ENCODE data around the gene IFITM10.

Gene IFITM10

GRCh38 chr11:1760351-1761109 lies 10.1 kb upstream of the IFITM10 start:
- Mint-ChIP-seq H3K27me3 (no peaks in the 10 kb centered on the region), H3K9me3 (no peaks in the 10 kb centered on the region), H3K4me1 (peaks cover 76% of the 10 kb centered on the region), H3K4me3 (no peak overlapping the region), H3K27ac (no peak overlapping the region)
- ATAC-seq (no peak), DNase-seq (no peak)

DNA sequence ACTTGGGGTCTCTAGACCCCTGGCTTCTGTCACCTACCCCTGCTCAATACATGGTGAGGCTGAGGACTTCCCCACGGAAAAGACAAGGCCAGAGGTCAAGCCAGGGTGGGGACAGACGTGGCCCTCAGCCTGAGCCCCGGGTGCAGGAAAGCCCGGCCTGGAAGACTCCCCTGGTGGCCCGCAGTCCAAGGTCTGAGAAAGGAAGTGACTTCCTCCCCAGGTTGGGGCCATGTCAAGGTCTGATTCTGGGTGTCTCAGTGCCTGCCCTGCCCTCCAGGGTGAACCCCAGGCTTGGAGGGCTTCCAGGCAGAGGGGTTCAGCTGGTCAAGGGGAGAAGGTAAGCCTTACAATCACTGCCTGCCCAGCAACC lies 9.4 kb upstream of the IFITM10 start:
- Mint-ChIP-seq H3K27me3 (no peaks in the 10 kb centered on the region), H3K4me3 (no peak overlapping the region), H3K27ac (no peak overlapping the region)

DNA sequence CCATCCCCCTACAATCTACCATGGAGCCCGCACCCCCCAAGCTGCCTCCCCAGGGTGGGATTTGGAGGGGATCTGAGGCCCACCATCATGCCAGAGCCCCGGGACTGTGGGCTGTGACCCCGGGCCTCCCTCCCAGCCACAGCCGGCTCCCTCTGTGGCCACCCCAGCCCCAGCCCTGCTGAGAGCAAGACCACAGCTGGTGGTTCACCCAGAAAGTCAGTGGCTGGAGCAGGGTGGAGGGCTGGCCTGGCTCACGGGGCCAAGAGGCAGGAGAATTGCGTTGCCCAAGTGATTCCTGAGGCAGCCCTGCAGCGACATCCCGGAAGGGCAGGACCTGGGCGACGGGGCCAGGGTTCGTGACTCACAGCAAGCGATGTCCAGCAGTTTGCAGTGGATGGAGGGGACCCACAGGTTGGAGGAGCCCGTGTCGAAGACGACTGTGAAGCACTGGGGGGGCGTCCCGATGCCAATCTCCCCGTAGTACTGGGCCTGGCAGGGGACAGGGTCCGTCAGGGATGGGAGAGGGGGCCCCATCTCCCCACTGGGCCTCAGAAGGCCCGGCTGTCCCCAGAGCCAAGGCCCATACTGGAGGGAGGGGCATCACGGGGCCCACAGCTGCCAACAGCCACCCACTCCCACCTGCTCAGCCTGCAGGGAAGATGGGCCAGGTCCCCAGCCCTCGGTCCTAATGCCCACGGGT lies 8.9 kb upstream of the IFITM10 start:
- DNase-seq (no peak), ATAC-seq (no peak)
- Mint-ChIP-seq H3K27ac (no peak overlapping the region), H3K4me3 (peak overlapping the region; percentile 71 to 90), H3K4me1 (peaks cover 84% of the 10 kb centered on the region), H3K27me3 (no peaks in the 10 kb centered on the region), H3K9me3 (no peaks in the 10 kb centered on the region)

More for the DNA sequence above, 9.4 kb upstream of the IFITM10 start:
- peaks cover 83% of the 10 kb centered on the region for H3K4me1 Mint-ChIP-seq
- ATAC-seq (no peak), DNase-seq (no peak)
- no peaks in the 10 kb centered on the region for H3K9me3 Mint-ChIP-seq

GRCh38 chr11:1758611-1759150 lies 8.3 kb upstream of the IFITM10 start:
- H3K9me3 Mint-ChIP-seq = no peaks in the 10 kb centered on the region
- H3K27ac Mint-ChIP-seq = peak overlapping the region; percentile 91 to 97
- no peak for DNase-seq
- peak; percentile 0 for ATAC-seq
- peaks cover 84% of the 10 kb centered on the region for H3K4me1 Mint-ChIP-seq
- H3K27me3 Mint-ChIP-seq = no peaks in the 10 kb centered on the region
- peak overlapping the region; percentile 71 to 90 for H3K4me3 Mint-ChIP-seq

GRCh38 chr11:1757861-1758610 lies 7.6 kb upstream of the IFITM10 start:
- Mint-ChIP-seq H3K4me3 (peak overlapping the region; percentile 71 to 90), H3K9me3 (no peaks in the 10 kb centered on the region), H3K27me3 (no peaks in the 10 kb centered on the region), H3K4me1 (peaks cover 90% of the 10 kb centered on the region), H3K27ac (peak overlapping the region; percentile 91 to 97)
- DNase-seq (peak; percentile 47 to 72), ATAC-seq (peak; percentile 84)

DNA sequence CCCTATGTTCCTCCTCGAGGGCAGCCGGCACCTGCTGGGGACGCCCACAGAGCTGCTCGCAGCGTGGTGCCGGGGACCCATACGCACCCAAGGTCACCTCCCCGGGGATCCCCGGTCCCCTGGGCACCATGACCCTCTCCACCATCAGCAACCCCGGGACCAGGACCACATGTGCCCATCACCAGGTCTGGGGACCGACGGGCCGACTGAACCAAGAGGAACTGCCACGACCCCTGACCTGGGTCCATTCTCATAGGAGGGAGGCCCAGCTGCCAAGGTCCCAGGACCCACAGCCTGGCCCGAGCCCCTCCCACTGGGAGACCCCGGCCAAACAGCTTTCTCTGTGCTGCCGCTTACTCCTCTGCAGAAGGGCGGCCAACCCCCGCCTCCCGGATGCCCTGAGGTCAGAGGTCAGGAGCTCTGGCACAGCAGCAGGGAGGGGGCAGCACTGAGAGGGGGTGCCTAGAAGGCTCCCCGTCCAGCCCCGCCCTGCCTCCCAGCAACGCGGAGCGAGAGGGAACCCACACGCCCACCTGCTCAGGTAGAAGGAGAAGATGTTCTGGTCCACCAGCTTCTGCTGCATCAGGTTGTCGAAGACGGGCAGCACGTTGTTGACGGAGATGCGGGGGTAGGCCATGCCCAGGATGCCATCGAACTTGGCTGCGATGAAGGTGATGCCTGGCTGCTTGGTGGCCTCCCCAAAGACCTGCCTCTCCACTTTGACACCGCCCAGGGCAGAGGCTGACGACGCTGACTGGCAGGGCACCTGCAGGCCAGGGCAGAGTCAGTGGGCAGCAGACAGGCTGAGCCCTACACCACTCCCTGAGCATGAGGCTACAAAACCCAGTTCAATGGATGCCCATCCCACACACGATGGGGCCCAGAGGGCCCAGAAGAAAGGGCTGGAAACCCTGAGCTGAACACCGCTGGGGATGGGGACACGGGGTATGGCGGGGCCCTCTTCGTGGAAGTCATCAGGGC lies 6.7 kb upstream of the IFITM10 start:
- no peaks in the 10 kb centered on the region for H3K9me3 Mint-ChIP-seq
- H3K4me1 Mint-ChIP-seq = peaks cover 88% of the 10 kb centered on the region

GRCh38 chr11:1755692-1756561 lies 5.5 kb upstream of the IFITM10 start:
- H3K27ac Mint-ChIP-seq = peak overlapping the region; percentile 9 to 21
- ATAC-seq (no peak), DNase-seq (no peak)
- peak overlapping the region; percentile 39 to 90 for H3K4me3 Mint-ChIP-seq
- peaks cover under 1% of the 10 kb centered on the region for H3K27me3 Mint-ChIP-seq
- H3K4me1 Mint-ChIP-seq = peaks cover 79% of the 10 kb centered on the region
- H3K9me3 Mint-ChIP-seq = no peaks in the 10 kb centered on the region

More for the DNA sequence above, 6.7 kb upstream of the IFITM10 start:
- Mint-ChIP-seq H3K4me3 (peak overlapping the region; percentile 71 to 90), H3K27ac (peak overlapping the region; percentile 76 to 91), H3K27me3 (no peaks in the 10 kb centered on the region)
- ATAC-seq (peak; percentile 14), DNase-seq (no peak)

GRCh38 chr11:1755344-1755691 lies 4.9 kb upstream of the IFITM10 start:
- no peaks in the 10 kb centered on the region for H3K9me3 Mint-ChIP-seq
- DNase-seq (no peak), ATAC-seq (no peak)
- peaks cover 6% of the 10 kb centered on the region for H3K27me3 Mint-ChIP-seq
- no peak overlapping the region for H3K27ac Mint-ChIP-seq
- H3K4me1 Mint-ChIP-seq = peaks cover 80% of the 10 kb centered on the region
- peak overlapping the region; percentile 4 to 90 for H3K4me3 Mint-ChIP-seq

- peaks cover 14% of the 10 kb centered on the region for H3K27me3 Mint-ChIP-seq
- DNase-seq = no peak
- no peak for ATAC-seq
- peak overlapping the region in 1 of 2 donors; percentile 35 for H3K4me3 Mint-ChIP-seq
- peaks cover 80% of the 10 kb centered on the region for H3K4me1 Mint-ChIP-seq
- no peaks in the 10 kb centered on the region for H3K9me3 Mint-ChIP-seq
- peak overlapping the region in 1 of 2 donors; percentile 43 for H3K27ac Mint-ChIP-seq
These were observed 4.2 kb upstream of the IFITM10 start for GRCh38 chr11:1754376-1755150.

DNA sequence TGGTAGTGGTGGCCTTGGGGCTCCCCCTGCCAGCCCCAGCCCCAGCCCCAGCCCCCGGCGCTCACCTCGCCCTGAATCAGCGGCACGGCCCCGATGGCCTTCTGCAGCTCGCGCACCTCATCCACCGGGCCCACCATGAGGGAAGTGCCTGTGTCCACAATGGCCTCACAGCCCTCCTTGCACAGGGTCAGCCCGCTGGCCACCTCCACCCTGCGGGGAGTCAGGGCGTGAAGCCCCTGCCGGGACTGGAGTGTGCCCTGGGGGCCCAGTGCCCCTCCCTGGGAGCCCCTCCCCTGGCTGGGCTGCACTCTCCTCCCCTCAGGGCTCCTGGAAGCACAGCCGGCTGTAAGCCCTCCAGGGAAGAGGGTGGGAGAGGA lies 3.5 kb upstream of the IFITM10 start:
- DNase-seq = no peak
- ATAC-seq = no peak
- peaks cover 19% of the 10 kb centered on the region for H3K27me3 Mint-ChIP-seq
- no peak overlapping the region for H3K4me3 Mint-ChIP-seq
- H3K9me3 Mint-ChIP-seq = no peaks in the 10 kb centered on the region
- no peak overlapping the region for H3K27ac Mint-ChIP-seq
- peaks cover 78% of the 10 kb centered on the region for H3K4me1 Mint-ChIP-seq

DNA sequence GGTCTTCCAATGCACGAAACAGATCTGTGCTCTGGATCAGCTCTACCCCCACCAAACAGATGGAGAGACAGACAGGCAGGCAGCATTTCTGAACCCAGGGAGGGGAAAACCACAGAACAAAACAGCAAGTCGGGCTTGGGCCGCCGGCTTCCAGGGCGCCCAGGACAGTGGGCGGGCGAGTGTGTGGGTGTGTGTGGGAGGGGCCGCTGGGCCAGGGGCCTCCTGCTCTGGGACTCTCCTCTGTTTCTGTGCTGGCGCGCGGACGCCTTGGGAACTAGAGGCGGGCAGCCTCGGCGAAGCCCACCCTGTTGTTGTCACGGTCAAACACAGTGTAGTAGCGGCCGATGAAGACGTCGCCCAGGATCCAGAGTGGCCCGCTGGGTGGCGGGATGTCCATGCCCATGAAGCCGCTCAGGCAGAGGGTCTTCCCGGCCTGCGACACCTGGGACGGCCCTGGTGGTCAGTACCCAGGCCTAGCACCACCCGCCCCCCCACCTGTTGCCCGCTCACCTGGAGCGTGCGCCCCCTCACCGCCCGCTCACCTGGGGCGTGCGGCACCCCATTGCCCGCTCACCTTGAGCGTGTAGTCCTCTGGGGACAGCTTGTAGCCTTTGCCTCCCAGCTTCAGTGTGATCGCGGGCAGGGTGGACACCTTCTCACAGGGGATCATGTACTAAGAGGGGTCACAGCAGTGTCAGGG lies 3.0 kb upstream of the IFITM10 start:
- H3K27ac Mint-ChIP-seq = peak overlapping the region in 1 of 2 donors; percentile 63
- DNase-seq (no peak), ATAC-seq (no peak)
- no peaks in the 10 kb centered on the region for H3K9me3 Mint-ChIP-seq
- peaks cover 19% of the 10 kb centered on the region for H3K27me3 Mint-ChIP-seq
- peaks cover 72% of the 10 kb centered on the region for H3K4me1 Mint-ChIP-seq
- H3K4me3 Mint-ChIP-seq = peak overlapping the region in 1 of 2 donors; percentile 32

GRCh38 chr11:1752907-1753228 lies 2.5 kb upstream of the IFITM10 start:
- no peaks in the 10 kb centered on the region for H3K9me3 Mint-ChIP-seq
- H3K4me3 Mint-ChIP-seq = peak overlapping the region in 1 of 2 donors; percentile 32
- H3K4me1 Mint-ChIP-seq = peaks cover 67% of the 10 kb centered on the region
- H3K27me3 Mint-ChIP-seq = peaks cover 19% of the 10 kb centered on the region
- no peak for ATAC-seq
- DNase-seq = no peak
- peak overlapping the region in 1 of 2 donors; percentile 63 for H3K27ac Mint-ChIP-seq

Measured in stimulated activated naive CD8-positive, alpha-beta T cell treated with anti-CD3 and anti-CD28 coated beads, Interleukin-15, amount 100 ng/mL, for 72 hours (primary cell).